Ishikawa (cell line): ENCODE data around the gene TXNRD1.

Source experiments
- CEBPB ChIP-seq: IDR thresholded peaks from 2 replicates; pipeline ENCODE4 v1.6.1; 2012
- CREB1 ChIP-seq: IDR thresholded peaks from 2 replicates; pipeline ENCODE4 v1.6.1; 2012; ENCODE audit warnings: low read depth
- EGR1 ChIP-seq: IDR thresholded peaks from 2 replicates; pipeline ENCODE4 v1.6.1; 2012
- EP300 ChIP-seq: IDR thresholded peaks from 2 replicates; pipeline ENCODE4 v1.6.1; 2012; ENCODE audit warnings: borderline replicate concordance
- FOXM1 ChIP-seq: IDR thresholded peaks from 2 replicates; pipeline ENCODE4 v1.6.1; 2012; ENCODE audit warnings: low read depth, borderline replicate concordance
- MAX ChIP-seq: IDR thresholded peaks from 2 replicates; pipeline ENCODE4 v1.6.1; 2012
- NFIC ChIP-seq: IDR thresholded peaks from 2 replicates; pipeline ENCODE4 v1.6.1; 2012
- RAD21 ChIP-seq: IDR thresholded peaks from 2 replicates; pipeline ENCODE4 v1.6.1; 2012; ENCODE audit warnings: low read depth
- TAF1 ChIP-seq: IDR thresholded peaks from 2 replicates; pipeline ENCODE4 v1.6.1; 2012; ENCODE audit warnings: low read depth, mild to moderate bottlenecking
- TCF12 ChIP-seq: IDR thresholded peaks from 2 replicates; pipeline ENCODE4 v1.6.1; 2012; ENCODE audit warnings: low read depth
- TEAD4 ChIP-seq: IDR thresholded peaks from 2 replicates; pipeline ENCODE4 v1.6.1; 2012
- USF1 ChIP-seq: IDR thresholded peaks from 2 replicates; pipeline ENCODE4 v1.6.1; 2012
- YY1 ChIP-seq: IDR thresholded peaks from 2 replicates; pipeline ENCODE4 v1.6.1; 2012; ENCODE audit warnings: low read depth
- ZBTB7A ChIP-seq: IDR thresholded peaks from 2 replicates; pipeline ENCODE4 v1.6.1; 2012; ENCODE audit warnings: low read depth
- TF ChIP-seq, protein P1 (sequence below): IDR thresholded peaks from 2 replicates; pipeline ENCODE4 v1.6.1; 2012; ENCODE audit warnings: low read depth, mild to moderate bottlenecking

TXNRD1 gene

DNA sequence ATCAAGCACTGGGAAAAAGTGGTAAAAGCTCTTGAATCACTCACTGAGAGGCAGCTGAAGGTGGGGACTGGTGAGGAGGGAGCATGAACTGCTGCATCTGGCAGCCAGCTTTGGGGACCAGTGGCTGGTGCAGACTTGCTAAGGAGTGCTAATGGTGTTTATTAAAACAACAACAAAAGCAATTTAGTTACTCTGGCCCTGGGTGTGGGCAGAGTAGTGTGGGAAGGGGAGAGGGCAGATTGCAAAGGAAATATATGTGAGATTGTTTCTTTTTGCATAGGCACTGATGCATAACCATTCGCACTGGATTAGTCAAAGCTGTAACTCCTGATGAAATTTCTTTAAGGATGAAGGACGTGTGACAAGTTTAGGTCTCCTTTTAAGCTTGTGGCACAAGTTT is 8.1 kb downstream of the TXNRD1 start:
- no peak for TF ChIP-seq USF1
- no peak for TF ChIP-seq RAD21
- no peak for TF ChIP-seq TAF1
- no peak for TF ChIP-seq CEBPB
- no peak for TF ChIP-seq EP300
- TF ChIP-seq NFIC: no peak
- TF ChIP-seq, protein P1, sequence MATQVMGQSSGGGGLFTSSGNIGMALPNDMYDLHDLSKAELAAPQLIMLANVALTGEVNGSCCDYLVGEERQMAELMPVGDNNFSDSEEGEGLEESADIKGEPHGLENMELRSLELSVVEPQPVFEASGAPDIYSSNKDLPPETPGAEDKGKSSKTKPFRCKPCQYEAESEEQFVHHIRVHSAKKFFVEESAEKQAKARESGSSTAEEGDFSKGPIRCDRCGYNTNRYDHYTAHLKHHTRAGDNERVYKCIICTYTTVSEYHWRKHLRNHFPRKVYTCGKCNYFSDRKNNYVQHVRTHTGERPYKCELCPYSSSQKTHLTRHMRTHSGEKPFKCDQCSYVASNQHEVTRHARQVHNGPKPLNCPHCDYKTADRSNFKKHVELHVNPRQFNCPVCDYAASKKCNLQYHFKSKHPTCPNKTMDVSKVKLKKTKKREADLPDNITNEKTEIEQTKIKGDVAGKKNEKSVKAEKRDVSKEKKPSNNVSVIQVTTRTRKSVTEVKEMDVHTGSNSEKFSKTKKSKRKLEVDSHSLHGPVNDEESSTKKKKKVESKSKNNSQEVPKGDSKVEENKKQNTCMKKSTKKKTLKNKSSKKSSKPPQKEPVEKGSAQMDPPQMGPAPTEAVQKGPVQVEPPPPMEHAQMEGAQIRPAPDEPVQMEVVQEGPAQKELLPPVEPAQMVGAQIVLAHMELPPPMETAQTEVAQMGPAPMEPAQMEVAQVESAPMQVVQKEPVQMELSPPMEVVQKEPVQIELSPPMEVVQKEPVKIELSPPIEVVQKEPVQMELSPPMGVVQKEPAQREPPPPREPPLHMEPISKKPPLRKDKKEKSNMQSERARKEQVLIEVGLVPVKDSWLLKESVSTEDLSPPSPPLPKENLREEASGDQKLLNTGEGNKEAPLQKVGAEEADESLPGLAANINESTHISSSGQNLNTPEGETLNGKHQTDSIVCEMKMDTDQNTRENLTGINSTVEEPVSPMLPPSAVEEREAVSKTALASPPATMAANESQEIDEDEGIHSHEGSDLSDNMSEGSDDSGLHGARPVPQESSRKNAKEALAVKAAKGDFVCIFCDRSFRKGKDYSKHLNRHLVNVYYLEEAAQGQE: no peak
- TF ChIP-seq FOXM1: no peak
- no peak for TF ChIP-seq TCF12
- no peak for TF ChIP-seq ZBTB7A
- no peak for TF ChIP-seq EGR1

DNA sequence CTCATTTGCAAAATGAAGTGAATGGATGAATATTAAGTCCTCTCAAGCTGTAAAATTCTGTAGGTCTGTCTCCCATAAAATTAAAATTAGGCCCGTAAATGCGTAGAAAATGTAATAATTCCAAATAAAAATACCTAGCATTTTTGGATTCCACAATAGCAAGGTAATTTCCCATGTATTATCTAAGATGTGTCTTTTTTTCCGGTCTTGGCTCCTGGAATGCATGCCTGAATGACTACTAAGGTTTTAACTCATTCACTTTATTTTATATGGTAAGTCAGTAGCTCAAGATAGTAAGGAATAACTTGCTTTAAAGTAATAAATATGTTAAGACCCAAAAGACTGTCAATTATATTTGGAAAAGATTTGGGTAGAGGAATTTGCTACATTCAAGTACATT is 11.1 kb downstream of the TXNRD1 start:
- no peak for TF ChIP-seq TAF1
- TF ChIP-seq NFIC: no peak
- TF ChIP-seq TEAD4: peak; percentile 54; the same call in 1 of the 2 replicates
- no peak for TF ChIP-seq TCF12
- no peak for TF ChIP-seq CREB1

DNA sequence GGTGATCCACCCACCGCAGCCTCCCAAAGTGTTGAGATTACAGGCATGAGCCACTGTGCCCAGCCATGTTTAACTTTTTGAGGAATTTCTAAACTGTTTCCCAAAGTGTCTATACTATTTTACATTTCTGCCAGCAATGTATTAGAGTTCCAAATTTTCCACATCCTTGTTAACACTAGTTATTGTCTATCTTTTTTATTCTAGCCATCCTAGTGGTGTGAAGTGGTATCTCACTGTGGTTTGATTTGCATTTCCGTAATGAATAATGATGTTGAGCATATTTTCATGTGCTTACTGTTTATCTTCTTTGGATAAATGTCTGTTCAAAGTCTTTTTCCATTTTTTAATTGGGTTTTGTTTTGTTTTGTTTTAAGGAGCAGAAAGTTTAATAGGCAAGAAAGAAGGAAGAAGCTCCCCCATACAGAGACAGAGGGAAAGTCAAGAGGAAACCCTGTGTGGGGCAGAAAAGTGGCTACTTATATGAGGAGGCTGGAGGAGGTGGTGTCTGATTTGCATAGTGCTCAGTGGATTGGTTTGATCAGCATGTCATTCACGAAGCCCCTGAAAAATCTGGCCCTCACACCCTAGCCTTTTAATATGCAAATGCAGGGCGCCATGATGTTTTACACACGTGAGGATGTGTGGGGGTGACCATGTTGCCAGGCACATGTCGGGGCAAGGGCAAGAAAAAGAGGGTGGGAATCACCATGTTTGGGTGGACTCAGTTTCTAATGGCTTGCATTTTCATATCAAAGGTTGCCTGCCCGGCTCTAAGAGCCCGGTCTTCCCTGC is 14.9 kb downstream of the TXNRD1 start:
- TF ChIP-seq ZBTB7A (no peak), TEAD4 (no peak), TCF12 (no peak), NFIC (no peak), RAD21 (no peak), EGR1 (no peak), YY1 (no peak), EP300 (no peak), FOXM1 (no peak), MAX (no peak), USF1 (no peak), TAF1 (no peak), CREB1 (no peak), CEBPB (no peak)
- TF ChIP-seq, protein P1: no peak

- no peak for TF ChIP-seq TCF12
- TF ChIP-seq, protein P1: no peak
- TF ChIP-seq CEBPB: no peak
- TF ChIP-seq CREB1: no peak
- no peak for TF ChIP-seq MAX
- TF ChIP-seq RAD21: no peak
- TF ChIP-seq TEAD4: no peak
- TF ChIP-seq YY1: no peak
- TF ChIP-seq EGR1: no peak
- no peak for TF ChIP-seq NFIC
- TF ChIP-seq TAF1: no peak
- no peak for TF ChIP-seq USF1
- no peak for TF ChIP-seq ZBTB7A
- TF ChIP-seq FOXM1: no peak
- TF ChIP-seq EP300: no peak
These were observed 17.2 kb downstream of the TXNRD1 start for GRCh38 chr12:104232609-104233280.
